RWPE2 (cell line): ENCODE measurements around the gene HLA-DRA.
"Not testable (repeated sequence)": the region's sequence is repeated elsewhere in the genome, so short reads cannot be mapped to it uniquely, and the experiment has no call there.

ENCODE experiments used
- ATAC-seq: fragments of 200-7000 bp; cut with Tn5 transposase; 3 replicates; pipeline ENCODE4 v1.9.1; 2021; ENCODE audit warnings: low read depth
- DNase-seq: peaks from one replicate; pipeline ENCODE4 v3.0.0-alpha.2; 2020; ENCODE audit warnings: low spot score
- H3K27ac ChIP-seq: fragments of 450-650 bp; 2 replicates; pipeline ENCODE4 v1.5.1; 2017; ENCODE audit warnings: mild to moderate bottlenecking; ENCODE audit not compliant: poor library complexity, severe bottlenecking
- H3K27me3 ChIP-seq: fragments of 250-450 bp; sonication (Bioruptor Pico); 2 replicates; pipeline ENCODE4 v1.5.1; 2021; ENCODE audit warnings: mild to moderate bottlenecking, moderate library complexity; ENCODE audit not compliant: insufficient read depth, poor library complexity, severe bottlenecking
- H3K36me3 ChIP-seq: fragments of 250-450 bp; sonication (Bioruptor Pico); 2 replicates; pipeline ENCODE4 v1.5.1; 2020; ENCODE audit warnings: low read depth, mild to moderate bottlenecking, moderate library complexity
- H3K4me1 ChIP-seq: fragments of 250-450 bp; sonication (Bioruptor Pico); 2 replicates; pipeline ENCODE4 v1.5.1; 2021; ENCODE audit warnings: mild to moderate bottlenecking, moderate library complexity; ENCODE audit not compliant: insufficient read depth, poor library complexity, severe bottlenecking
- H3K4me3 ChIP-seq: fragments of 250-450 bp; sonication (Bioruptor Pico); 2 replicates; pipeline ENCODE4 v1.5.1; 2021; ENCODE audit warnings: mild to moderate bottlenecking, moderate library complexity; ENCODE audit not compliant: severe bottlenecking
- H3K9me3 ChIP-seq: fragments of 250-450 bp; sonication (Bioruptor Pico); 2 replicates; pipeline ENCODE4 v1.5.1; 2021; ENCODE audit warnings: mild to moderate bottlenecking, moderate library complexity; ENCODE audit not compliant: severe bottlenecking
- TF ChIP-seq, protein P1 (sequence below): fragments of 450-650 bp; IDR thresholded peaks from one replicate; pipeline ENCODE4 v1.5.1; 2017; ENCODE audit warnings: mild to moderate bottlenecking, moderate library complexity; ENCODE audit not compliant: poor library complexity, severe bottlenecking

The HLA-DRA gene

GRCh38 chr6:32427934-32428474 is 11.7 kb upstream of the HLA-DRA start:
- ATAC-seq (no peak), DNase-seq (no peak)
- no peaks in the 10 kb centered on the region for H3K9me3 ChIP-seq
- H3K36me3 ChIP-seq: no peaks in the 10 kb centered on the region
- H3K27me3 ChIP-seq: peaks cover 5% of the 10 kb centered on the region
- H3K27ac ChIP-seq: no peak overlapping the region
- no peaks in the 10 kb centered on the region for H3K4me1 ChIP-seq
- TF ChIP-seq, protein P1, sequence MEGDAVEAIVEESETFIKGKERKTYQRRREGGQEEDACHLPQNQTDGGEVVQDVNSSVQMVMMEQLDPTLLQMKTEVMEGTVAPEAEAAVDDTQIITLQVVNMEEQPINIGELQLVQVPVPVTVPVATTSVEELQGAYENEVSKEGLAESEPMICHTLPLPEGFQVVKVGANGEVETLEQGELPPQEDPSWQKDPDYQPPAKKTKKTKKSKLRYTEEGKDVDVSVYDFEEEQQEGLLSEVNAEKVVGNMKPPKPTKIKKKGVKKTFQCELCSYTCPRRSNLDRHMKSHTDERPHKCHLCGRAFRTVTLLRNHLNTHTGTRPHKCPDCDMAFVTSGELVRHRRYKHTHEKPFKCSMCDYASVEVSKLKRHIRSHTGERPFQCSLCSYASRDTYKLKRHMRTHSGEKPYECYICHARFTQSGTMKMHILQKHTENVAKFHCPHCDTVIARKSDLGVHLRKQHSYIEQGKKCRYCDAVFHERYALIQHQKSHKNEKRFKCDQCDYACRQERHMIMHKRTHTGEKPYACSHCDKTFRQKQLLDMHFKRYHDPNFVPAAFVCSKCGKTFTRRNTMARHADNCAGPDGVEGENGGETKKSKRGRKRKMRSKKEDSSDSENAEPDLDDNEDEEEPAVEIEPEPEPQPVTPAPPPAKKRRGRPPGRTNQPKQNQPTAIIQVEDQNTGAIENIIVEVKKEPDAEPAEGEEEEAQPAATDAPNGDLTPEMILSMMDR: no peak
- H3K4me3 ChIP-seq: no peak overlapping the region

- peaks cover 6% of the 10 kb centered on the region for H3K27me3 ChIP-seq
- H3K9me3 ChIP-seq: no peaks in the 10 kb centered on the region
- no peak overlapping the region for H3K4me3 ChIP-seq
- H3K27ac ChIP-seq: no peak overlapping the region
- TF ChIP-seq, protein P1: no peak
- no peak for DNase-seq
- H3K36me3 ChIP-seq: no peaks in the 10 kb centered on the region
- no peak for ATAC-seq
- no peaks in the 10 kb centered on the region for H3K4me1 ChIP-seq
These were observed 9.5 kb upstream of the HLA-DRA start for GRCh38 chr6:32430179-32430578.

DNA sequence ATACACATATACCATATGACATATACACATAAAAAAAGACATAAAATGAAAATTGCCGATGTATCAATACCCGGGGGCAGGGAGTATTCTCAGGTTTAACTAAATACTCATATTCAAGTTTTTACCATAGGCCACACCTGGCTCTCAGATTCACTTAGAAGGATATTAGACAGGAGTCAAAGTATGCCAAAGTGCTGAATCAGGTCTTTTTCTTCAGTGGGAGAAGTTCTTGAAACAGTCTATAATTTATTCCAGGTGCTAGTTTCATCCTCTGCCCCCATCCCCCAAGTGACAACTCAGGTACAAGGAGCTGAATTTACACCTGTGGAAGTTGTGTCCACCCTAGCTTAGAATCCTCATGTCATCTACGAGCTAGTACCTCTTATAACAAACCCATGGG is 8.5 kb upstream of the HLA-DRA start:
- Histone ChIP-seq H3K9me3 (no peaks in the 10 kb centered on the region), H3K36me3 (no peaks in the 10 kb centered on the region), H3K4me1 (no peaks in the 10 kb centered on the region), H3K27me3 (peaks cover 6% of the 10 kb centered on the region), H3K27ac (no peak overlapping the region), H3K4me3 (no peak overlapping the region)
- ATAC-seq: no peak
- TF ChIP-seq, protein P1: no peak
- no peak for DNase-seq

GRCh38 chr6:32432050-32432450 is 7.6 kb upstream of the HLA-DRA start:
- DNase-seq: no peak
- Histone ChIP-seq H3K36me3 (no peaks in the 10 kb centered on the region), H3K27ac (no peak overlapping the region), H3K4me1 (no peaks in the 10 kb centered on the region), H3K9me3 (no peaks in the 10 kb centered on the region), H3K4me3 (no peak overlapping the region), H3K27me3 (peaks cover 6% of the 10 kb centered on the region)
- TF ChIP-seq, protein P1: peak; percentile 50
- no peak for ATAC-seq

DNA sequence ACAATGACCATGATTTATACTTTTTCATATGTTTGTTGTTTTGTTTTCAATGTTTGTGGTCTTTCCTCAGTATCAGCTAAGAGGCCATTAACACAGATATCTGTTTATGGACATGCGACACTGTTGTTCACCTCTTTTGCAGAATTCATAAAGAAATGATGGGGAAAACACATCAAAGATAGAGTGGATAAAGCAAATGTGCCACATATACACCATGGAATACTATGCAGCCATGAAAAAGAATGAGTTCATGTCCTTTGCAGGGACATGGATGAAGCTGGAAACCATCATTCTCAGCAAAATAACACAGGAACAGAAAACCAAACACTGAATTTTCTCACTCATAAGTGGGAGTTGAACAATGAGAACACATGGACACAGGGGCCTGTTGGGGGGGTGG is 5.7 kb upstream of the HLA-DRA start:
- H3K27me3 ChIP-seq: peaks cover 12% of the 10 kb centered on the region
- not testable (repeated sequence) for ATAC-seq, H3K4me1 ChIP-seq

More for the DNA sequence above, 5.7 kb upstream of the HLA-DRA start:
- H3K4me3 ChIP-seq, H3K27ac ChIP-seq, H3K9me3 ChIP-seq, H3K36me3 ChIP-seq, DNase-seq: not testable (repeated sequence)
